ENCODE results near the gene SAMD7.

Gene SAMD7

GRCh38 chr3:169913323-169913722 is 2.0 kb downstream of the SAMD7 start:
- no peak for DNase-seq

- no peak for DNase-seq
Measured at GRCh38 chr3:169914321-169914720, 2.9 kb downstream of the SAMD7 start.

- DNase-seq, result no peak
Measured at GRCh38 chr3:169923189-169923588, 11.8 kb downstream of the SAMD7 start.

- no peak for DNase-seq
Measured at GRCh38 chr3:169923831-169924230, 12.5 kb downstream of the SAMD7 start.

- DNase-seq, result no peak
Measured at GRCh38 chr3:169929830-169930519, 18.6 kb downstream of the SAMD7 start.

GRCh38 chr3:169930843-169931242 is 19.5 kb downstream of the SAMD7 start:
- DNase-seq, result no peak

GRCh38 chr3:169931747-169932520 is 20.6 kb downstream of the SAMD7 start:
- no peak for DNase-seq

GRCh38 chr3:169939320-169939719 is 27.9 kb downstream of the SAMD7 start:
- no peak for DNase-seq

- no peak for DNase-seq
Measured at GRCh38 chr3:169939751-169940150, 28.4 kb downstream of the SAMD7 start.

- no peak for DNase-seq
Measured at GRCh38 chr3:169940470-169941181, 29.3 kb downstream of the SAMD7 start.

- DNase-seq, result peak; percentile 3
Measured at GRCh38 chr3:169945313-169945712, 33.9 kb downstream of the SAMD7 start.

GRCh38 chr3:169946336-169946735 is 35.0 kb downstream of the SAMD7 start:
- DNase-seq, result no peak

- DNase-seq, result no peak
Measured at GRCh38 chr3:169948559-169949448, 37.4 kb downstream of the SAMD7 start.

- DNase-seq, result no peak
Measured at GRCh38 chr3:169952045-169952444, 40.7 kb downstream of the SAMD7 start.

GRCh38 chr3:169953462-169954141 is 42.2 kb downstream of the SAMD7 start:
- no peak for DNase-seq

GRCh38 chr3:169954142-169954756 is 42.9 kb downstream of the SAMD7 start:
- DNase-seq, result no peak

GRCh38 chr3:169955406-169955805 is 44.0 kb downstream of the SAMD7 start:
- DNase-seq, result no peak

GRCh38 chr3:169964176-169964575 is 52.8 kb downstream of the SAMD7 start:
- DNase-seq, result no peak

- DNase-seq, result no peak
Measured at GRCh38 chr3:169965562-169966427, 54.4 kb downstream of the SAMD7 start.

- peak; percentile 96 for DNase-seq
Measured at GRCh38 chr3:169966428-169966950, 55.1 kb downstream of the SAMD7 start, which contains the start of gene SEC62. Gene SEC62 (plus strand): TSS chr3:169966807. CDS start chr3:169966823, 16 bp downstream.
